ENCODE measurements around the gene ASIC2. TPM values are rescaled to one million over a fixed set of nuclear protein-coding genes. Genes with fewer than 3 reads are reported as not detected.

The ASIC2 gene
- total RNA-seq, 1 donor from 2014 or later = not detected

DNA sequence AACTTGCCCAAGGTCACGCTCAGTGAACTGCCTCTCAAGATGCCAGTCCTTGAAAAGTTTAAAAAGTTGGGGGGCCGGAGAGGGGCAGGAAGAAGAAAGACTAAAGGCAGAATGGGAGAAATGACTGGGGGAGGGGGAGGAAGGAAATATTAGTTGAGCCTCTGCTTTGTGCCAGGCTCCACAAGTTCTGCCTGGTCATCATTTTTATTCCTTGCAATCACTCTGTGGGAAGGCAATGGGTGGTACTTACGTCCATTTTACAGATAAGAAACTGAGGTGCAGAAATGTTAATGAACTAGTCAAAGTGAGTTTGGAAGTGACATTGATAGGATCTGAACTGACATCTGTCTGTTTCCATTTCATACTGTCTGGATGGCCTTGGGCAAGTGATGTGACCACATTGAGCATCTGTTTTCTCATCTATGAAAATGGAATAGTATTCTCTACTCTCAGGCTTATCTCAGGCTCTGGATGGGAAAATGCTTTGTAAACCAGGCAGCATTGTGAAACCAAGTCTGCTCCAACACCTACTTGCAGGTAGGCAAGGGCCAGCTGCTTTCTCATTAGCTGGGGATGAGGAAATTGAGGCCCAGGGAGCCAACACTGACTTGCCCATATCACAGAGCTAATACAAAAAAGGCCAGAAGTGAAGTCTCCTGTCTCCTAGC is 19.2 kb downstream of the ASIC2 start:
- no peak overlapping the region for H3K4me3 Mint-ChIP-seq
- intact Hi-C loops (cut with micrococcal nuclease) = no loop called here
- DNase-seq = no peak
- no peaks in the 10 kb centered on the region for H3K9me3 Mint-ChIP-seq
- H3K36me3 Mint-ChIP-seq (ENCODE audit: low read depth) = no peaks in the 10 kb centered on the region
- no peaks in the 10 kb centered on the region for H3K27me3 Mint-ChIP-seq
- H3K4me1 Mint-ChIP-seq = no peaks in the 10 kb centered on the region
- H3K27ac Mint-ChIP-seq = no peak overlapping the region

GRCh38 chr17:33273271-33273670 is 19.8 kb downstream of the ASIC2 start:
- Mint-ChIP-seq H3K27me3 (no peaks in the 10 kb centered on the region), H3K36me3 (ENCODE audit: low read depth) (no peaks in the 10 kb centered on the region), H3K27ac (no peak overlapping the region), H3K4me3 (no peak overlapping the region), H3K9me3 (no peaks in the 10 kb centered on the region), H3K4me1 (no peaks in the 10 kb centered on the region)
- no peak for DNase-seq
- intact Hi-C loops (cut with micrococcal nuclease) = no loop called here

GRCh38 chr17:33272438-33272837 is 20.7 kb downstream of the ASIC2 start:
- H3K9me3 Mint-ChIP-seq = no peaks in the 10 kb centered on the region
- intact Hi-C loops (cut with micrococcal nuclease) = no loop called here
- no peaks in the 10 kb centered on the region for H3K36me3 Mint-ChIP-seq (ENCODE audit: low read depth)
- H3K27me3 Mint-ChIP-seq = no peaks in the 10 kb centered on the region
- H3K4me1 Mint-ChIP-seq = no peaks in the 10 kb centered on the region
- DNase-seq = no peak
- H3K27ac Mint-ChIP-seq = no peak overlapping the region
- H3K4me3 Mint-ChIP-seq = no peak overlapping the region

- intact Hi-C loops (cut with micrococcal nuclease) = no loop called here
- H3K36me3 Mint-ChIP-seq (ENCODE audit: low read depth) = no peaks in the 10 kb centered on the region
- no peak overlapping the region for H3K4me3 Mint-ChIP-seq
- H3K9me3 Mint-ChIP-seq = no peaks in the 10 kb centered on the region
- no peaks in the 10 kb centered on the region for H3K27me3 Mint-ChIP-seq
- no peak overlapping the region for H3K27ac Mint-ChIP-seq
- H3K4me1 Mint-ChIP-seq = no peaks in the 10 kb centered on the region
- no peak for DNase-seq
These were observed 23.6 kb downstream of the ASIC2 start for GRCh38 chr17:33269337-33270060.

GRCh38 chr17:33267851-33268548 is 25.1 kb downstream of the ASIC2 start:
- Mint-ChIP-seq H3K9me3 (no peaks in the 10 kb centered on the region), H3K27ac (no peak overlapping the region), H3K36me3 (ENCODE audit: low read depth) (no peaks in the 10 kb centered on the region), H3K4me3 (no peak overlapping the region), H3K4me1 (no peaks in the 10 kb centered on the region), H3K27me3 (no peaks in the 10 kb centered on the region)
- DNase-seq = no peak
- intact Hi-C loops (cut with micrococcal nuclease) = no loop called here

- no peak for DNase-seq
- Mint-ChIP-seq H3K27me3 (no peaks in the 10 kb centered on the region), H3K36me3 (ENCODE audit: low read depth) (no peaks in the 10 kb centered on the region), H3K27ac (no peak overlapping the region), H3K4me3 (no peak overlapping the region), H3K9me3 (no peaks in the 10 kb centered on the region), H3K4me1 (no peaks in the 10 kb centered on the region)
- intact Hi-C loops (cut with micrococcal nuclease) = no loop called here
These were observed 25.8 kb downstream of the ASIC2 start for GRCh38 chr17:33267271-33267790.

DNA sequence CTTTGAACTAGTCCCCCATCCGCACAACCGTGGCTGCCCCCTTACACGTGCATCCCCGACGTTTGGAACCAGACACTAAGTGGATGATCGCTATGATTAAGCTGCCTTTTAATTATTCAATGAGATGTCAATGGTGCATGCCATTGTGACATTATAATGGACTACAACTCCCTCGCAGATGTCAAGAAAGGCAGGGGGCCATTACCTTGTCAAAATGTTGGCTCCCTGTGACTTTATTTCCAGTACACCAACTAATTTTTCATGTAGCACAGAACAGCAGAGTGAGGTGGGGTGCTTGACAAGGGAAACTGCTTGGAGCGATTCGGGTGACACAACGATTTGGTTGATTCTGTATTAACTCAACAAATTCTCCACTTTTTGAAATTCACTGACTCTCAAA is 26.5 kb downstream of the ASIC2 start:
- no peak for DNase-seq
- intact Hi-C loops (cut with micrococcal nuclease) = no loop called here

DNA sequence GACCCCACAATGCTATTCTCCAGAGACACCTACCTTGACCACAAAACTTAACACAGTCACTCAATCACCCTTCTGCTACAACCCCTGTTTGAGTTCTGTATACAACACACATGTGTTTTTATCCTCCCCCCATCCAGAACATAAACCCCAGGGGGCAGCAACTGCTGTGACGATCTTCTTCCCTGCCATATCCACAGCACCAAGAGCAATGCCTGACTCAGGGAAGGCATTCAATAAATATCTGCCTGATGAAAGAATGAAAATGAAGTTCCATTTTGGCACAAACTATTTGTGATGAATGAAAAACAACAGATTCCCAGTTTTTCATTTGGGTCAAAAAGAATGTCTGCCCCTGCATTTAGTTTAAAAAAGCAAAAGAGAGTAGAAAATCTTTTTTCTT is 27.0 kb downstream of the ASIC2 start:
- H3K27ac Mint-ChIP-seq = no peak overlapping the region
- H3K27me3 Mint-ChIP-seq = no peaks in the 10 kb centered on the region
- intact Hi-C loops (cut with micrococcal nuclease) = no loop called here
- no peaks in the 10 kb centered on the region for H3K9me3 Mint-ChIP-seq
- no peak overlapping the region for H3K4me3 Mint-ChIP-seq
- H3K36me3 Mint-ChIP-seq (ENCODE audit: low read depth) = no peaks in the 10 kb centered on the region
- DNase-seq = no peak
- H3K4me1 Mint-ChIP-seq = no peaks in the 10 kb centered on the region

More for the DNA sequence above, 26.5 kb downstream of the ASIC2 start:
- Mint-ChIP-seq H3K36me3 (ENCODE audit: low read depth) (no peaks in the 10 kb centered on the region), H3K4me1 (no peaks in the 10 kb centered on the region), H3K27me3 (no peaks in the 10 kb centered on the region), H3K9me3 (no peaks in the 10 kb centered on the region), H3K4me3 (no peak overlapping the region), H3K27ac (no peak overlapping the region)

DNA sequence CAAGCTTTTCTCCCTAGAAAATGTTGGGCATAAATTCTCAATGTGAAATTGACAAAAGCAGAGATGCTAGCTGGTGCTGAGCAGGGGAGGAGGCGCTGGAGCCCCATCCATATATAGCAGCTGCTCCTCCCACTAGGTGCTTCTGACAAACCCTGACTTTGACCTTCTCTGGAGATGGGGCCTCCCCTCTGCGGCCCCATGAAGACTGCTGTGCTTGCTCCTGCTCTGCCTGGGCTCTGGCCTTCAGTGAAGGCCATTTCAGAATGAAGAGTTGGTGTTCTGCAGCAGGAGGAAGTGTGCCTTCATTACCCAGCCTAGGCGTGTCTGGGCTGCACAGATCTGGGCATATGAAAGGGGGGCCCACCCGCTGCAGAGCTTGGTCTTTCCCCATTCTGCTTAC is 29.7 kb downstream of the ASIC2 start:
- Mint-ChIP-seq H3K9me3 (no peaks in the 10 kb centered on the region), H3K4me3 (no peak overlapping the region), H3K4me1 (no peaks in the 10 kb centered on the region), H3K36me3 (ENCODE audit: low read depth) (no peaks in the 10 kb centered on the region), H3K27me3 (no peaks in the 10 kb centered on the region), H3K27ac (no peak overlapping the region)
- intact Hi-C loops (cut with micrococcal nuclease) = no loop called here
- no peak for DNase-seq

DNA sequence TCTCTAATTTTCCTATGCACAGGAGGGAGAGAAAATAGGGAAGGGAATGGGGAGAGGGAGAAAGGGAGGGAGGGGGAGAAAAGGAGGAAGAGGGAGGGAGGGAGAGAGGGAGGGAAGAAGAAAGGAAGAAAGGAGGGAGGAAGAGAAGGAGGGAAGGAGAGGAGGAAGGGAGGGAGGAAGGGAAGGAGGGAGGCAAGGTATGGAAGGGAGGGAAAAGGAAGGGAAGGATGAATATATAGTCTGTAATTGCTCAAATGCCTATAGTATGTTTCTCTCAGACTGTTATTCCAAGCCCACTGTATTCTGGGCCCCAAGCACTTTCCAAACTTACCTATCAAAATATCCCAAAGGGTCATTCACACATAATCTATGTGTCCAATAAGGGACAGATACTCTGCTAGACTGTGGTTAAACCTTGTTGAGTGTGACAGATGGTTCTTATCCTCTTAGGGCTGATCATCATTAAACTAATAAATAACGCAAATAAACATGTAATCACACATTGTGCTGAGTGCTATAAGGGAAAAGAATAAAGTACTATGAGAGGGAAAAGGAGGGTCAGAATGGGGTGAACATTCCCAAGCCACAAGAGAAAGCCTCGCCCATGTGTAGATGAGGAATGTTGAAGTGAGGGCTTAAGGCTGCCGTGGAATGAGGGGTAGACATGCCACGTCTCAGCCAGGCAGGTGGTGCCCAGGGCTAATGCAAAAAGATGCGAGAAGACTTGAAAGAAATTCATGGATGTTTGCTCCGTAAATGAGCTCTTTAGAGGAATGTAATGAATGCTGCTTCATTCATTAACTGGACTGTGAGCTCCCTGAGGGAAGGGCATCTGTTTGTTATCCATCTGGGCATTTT is 30.6 kb downstream of the ASIC2 start:
- DNase-seq = no peak
- H3K27ac Mint-ChIP-seq = no peak overlapping the region
- no peaks in the 10 kb centered on the region for H3K4me1 Mint-ChIP-seq
- H3K9me3 Mint-ChIP-seq = no peaks in the 10 kb centered on the region
- intact Hi-C loops (cut with micrococcal nuclease) = no loop called here
- H3K36me3 Mint-ChIP-seq (ENCODE audit: low read depth) = no peaks in the 10 kb centered on the region
- no peak overlapping the region for H3K4me3 Mint-ChIP-seq
- no peaks in the 10 kb centered on the region for H3K27me3 Mint-ChIP-seq

- Mint-ChIP-seq H3K27ac (no peak overlapping the region), H3K4me1 (no peaks in the 10 kb centered on the region), H3K4me3 (no peak overlapping the region), H3K36me3 (ENCODE audit: low read depth) (no peaks in the 10 kb centered on the region), H3K9me3 (no peaks in the 10 kb centered on the region), H3K27me3 (no peaks in the 10 kb centered on the region)
- DNase-seq = no peak
- intact Hi-C loops (cut with micrococcal nuclease) = no loop called here
These were observed 31.3 kb downstream of the ASIC2 start for GRCh38 chr17:33261820-33262219.

- DNase-seq = no peak
- H3K36me3 Mint-ChIP-seq (ENCODE audit: low read depth) = no peaks in the 10 kb centered on the region
- H3K27ac Mint-ChIP-seq = no peak overlapping the region
- H3K27me3 Mint-ChIP-seq = no peaks in the 10 kb centered on the region
- H3K9me3 Mint-ChIP-seq = no peaks in the 10 kb centered on the region
- intact Hi-C loops (cut with micrococcal nuclease) = no loop called here
- H3K4me3 Mint-ChIP-seq = no peak overlapping the region
- H3K4me1 Mint-ChIP-seq = no peaks in the 10 kb centered on the region
These were observed 32.5 kb downstream of the ASIC2 start for GRCh38 chr17:33260638-33261037.

- no peak for DNase-seq
- intact Hi-C loops (cut with micrococcal nuclease) = no loop called here
- Mint-ChIP-seq H3K27ac (no peak overlapping the region), H3K4me1 (no peaks in the 10 kb centered on the region), H3K36me3 (ENCODE audit: low read depth) (no peaks in the 10 kb centered on the region), H3K9me3 (no peaks in the 10 kb centered on the region), H3K27me3 (no peaks in the 10 kb centered on the region), H3K4me3 (no peak overlapping the region)
These were observed 34.8 kb downstream of the ASIC2 start for GRCh38 chr17:33258296-33258695.
